Mammary epithelial cell (primary cell): ENCODE results near the gene CTNNBL1.

Source experiments
- CTCF ChIP-seq, 2 donors: IDR thresholded peaks in 1 of 2; conservative IDR thresholded peaks in 1 of 2; 2 replicates each; pipeline ENCODE4 v1.5.1; 2011 to 2012; ENCODE audit warnings: inconsistent platforms in 2 of 2, low read length in 2 of 2, mild to moderate bottlenecking in 2 of 2, control low read depth in 1 of 2, low read depth in 1 of 2; ENCODE audit not compliant: insufficient read depth in 1 of 2; ENCODE audit errors: extremely low read depth in 1 of 2
- EZH2 ChIP-seq: IDR thresholded peaks from 2 replicates; pipeline ENCODE4 v1.6.1; 2012; ENCODE audit warnings: low read length, inconsistent platforms, borderline replicate concordance

GRCh38 chr20:37673444-37673843, 20.4 kb upstream of the CTNNBL1 start:
- no peak for TF ChIP-seq CTCF (conservative IDR thresholded peaks at IDR 0.05 in 1 of 2, IDR thresholded peaks at IDR 0.05 in 1 of 2; ENCODE audit: extremely low read depth in 1 of 2, insufficient read depth in 1 of 2, low read depth in 1 of 2, low read length in 2 of 2)
- TF ChIP-seq EZH2, result no peak
